Midbrain (tissue), 1 donor: ENCODE measurements around the gene ABHD10.

ENCODE experiments used
- DNase-seq: peaks from one replicate; lab custom pipeline; 2025; lab: John Stamatoyannopoulos, UW

ABHD10 gene

DNA sequence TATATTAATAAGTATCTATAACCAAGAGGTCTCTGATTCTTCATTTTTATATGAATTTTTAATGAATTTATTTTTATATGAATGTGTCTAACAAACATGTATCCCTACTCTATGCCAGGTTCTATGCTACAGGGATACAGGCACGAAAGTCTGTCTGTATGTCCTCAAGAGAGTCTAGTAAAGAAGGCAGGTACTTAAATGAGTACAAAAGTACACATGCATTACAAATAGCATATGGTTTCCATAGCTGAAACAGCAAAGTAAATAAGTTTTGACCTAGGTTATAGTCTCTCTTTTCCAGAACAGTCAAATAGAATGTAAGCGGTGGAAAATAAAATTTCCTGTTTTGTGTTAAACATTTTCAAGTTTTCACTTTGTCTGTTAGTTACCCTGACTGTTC lies 13.3 kb upstream of the ABHD10 start:
- DNase-seq: no peak

DNA sequence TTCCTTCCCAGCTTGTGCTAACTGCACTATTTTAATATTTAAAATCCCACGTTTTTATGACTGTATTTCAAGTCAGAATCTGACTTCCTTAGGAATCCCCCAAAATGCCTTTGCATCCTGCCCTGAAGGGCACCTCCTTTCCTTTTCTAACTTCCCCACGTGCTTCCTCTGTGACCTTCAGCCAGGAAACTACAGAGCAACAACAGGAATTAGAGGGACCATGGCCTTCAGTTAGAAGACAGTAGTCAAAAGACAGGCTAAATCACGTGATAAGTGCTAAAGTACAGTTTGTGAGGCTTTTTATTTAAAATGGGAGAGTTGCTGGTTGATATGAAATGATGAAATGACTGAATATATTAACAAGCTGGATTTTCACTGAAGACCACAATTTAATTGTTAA lies 11.8 kb upstream of the ABHD10 start:
- DNase-seq: no peak

DNA sequence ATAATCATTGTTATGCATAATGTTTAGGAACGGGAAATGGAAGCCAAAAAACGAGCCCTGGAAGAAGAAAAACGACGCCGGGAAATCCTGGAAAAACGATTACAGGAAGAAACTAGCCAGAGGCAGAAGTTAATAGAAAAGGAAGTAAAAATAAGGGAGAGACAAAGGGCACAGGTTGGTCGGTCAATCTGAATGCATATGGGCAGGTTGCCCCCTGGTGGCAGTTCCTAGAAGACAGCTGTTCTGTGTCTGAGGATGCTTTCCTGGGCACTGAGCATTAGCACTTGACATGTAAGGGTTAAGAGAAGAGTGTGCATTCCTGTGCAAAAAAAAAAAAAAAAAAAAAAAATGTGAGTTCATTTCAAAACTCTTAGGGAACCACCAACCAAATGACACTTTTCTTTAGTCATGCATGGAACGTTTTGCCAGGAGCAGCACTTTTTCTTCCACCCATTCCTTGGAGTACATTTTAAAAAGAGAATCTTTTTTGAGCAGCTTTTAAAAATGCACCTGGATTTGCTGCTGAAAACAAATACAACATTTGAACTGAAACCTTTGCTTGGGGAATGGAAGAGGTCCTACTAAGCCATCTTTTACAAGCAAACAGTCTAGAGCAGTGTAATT lies 11.1 kb upstream of the ABHD10 start:
- DNase-seq: peak; percentile 80

DNA sequence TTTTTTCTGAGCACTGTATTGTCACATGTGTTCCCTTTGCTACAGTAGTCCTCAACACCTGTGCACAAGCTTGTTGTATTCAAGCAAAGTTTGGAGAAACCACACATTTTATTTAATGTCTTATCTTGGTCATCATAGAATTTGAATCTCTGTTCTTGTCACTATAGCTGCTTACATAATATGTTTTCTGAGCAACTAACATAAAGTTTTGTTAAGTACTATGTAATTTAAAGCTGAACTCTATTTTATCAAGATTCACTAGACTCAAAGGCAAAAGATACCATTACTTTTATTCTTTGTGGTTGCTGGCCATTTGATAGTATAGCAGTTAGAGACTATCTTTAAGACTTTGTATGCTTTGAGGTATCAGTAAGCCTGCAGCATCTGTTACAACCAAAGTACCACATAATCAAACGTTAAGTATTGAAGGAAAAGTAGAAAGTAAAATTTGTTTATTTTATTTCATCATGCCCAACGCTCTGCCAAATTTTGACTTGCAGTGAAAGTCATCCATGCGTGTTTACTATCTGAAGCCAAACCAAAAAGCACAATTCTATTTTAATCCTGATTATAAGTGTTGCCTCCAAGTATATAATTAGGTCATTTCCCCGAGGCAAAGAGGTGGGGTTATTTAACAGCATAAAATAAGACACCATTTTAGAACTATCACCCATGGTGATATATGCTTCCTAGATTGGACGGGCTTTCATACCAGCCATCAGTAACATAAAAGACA lies 10.3 kb upstream of the ABHD10 start:
- no peak for DNase-seq

GRCh38 chr3:111970376-111970775 lies 8.4 kb upstream of the ABHD10 start:
- DNase-seq: no peak

GRCh38 chr3:111971533-111972130 lies 7.2 kb upstream of the ABHD10 start:
- DNase-seq: no peak

- no peak for DNase-seq
Measured at GRCh38 chr3:111972891-111973290, 5.9 kb upstream of the ABHD10 start.

- DNase-seq: no peak
Measured at GRCh38 chr3:111975131-111975530, 3.7 kb upstream of the ABHD10 start.

GRCh38 chr3:111976254-111976653 lies 2.6 kb upstream of the ABHD10 start:
- no peak for DNase-seq

DNA sequence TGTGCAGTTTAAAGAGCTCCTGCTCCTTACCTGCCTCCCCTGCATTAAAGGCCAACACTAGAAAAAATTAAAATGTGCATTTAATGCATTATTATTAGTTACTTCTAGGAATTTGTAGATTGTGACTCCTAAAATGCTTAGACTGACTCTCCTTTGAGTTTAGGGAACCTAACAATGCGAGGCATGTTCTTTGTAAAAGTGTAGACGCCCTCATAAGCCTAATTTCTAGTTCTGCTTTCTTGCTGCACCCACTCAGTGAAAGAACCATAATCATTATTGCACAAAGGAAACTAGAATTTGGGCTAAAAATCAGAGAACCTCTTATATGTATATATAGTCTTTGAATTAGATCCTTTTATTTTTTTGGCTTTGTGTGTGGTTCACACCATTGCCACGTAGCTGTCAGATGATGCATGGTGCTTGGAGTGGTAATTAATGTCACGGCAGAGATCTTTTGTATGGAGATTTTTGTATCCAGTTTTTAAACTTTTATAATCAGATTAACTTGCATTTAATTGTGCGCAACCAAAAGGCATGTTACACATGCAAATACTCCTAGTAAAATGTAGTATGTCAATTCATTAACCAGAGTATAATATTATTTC lies 710 bp downstream of the ABHD10 start:
- DNase-seq: no peak

DNA sequence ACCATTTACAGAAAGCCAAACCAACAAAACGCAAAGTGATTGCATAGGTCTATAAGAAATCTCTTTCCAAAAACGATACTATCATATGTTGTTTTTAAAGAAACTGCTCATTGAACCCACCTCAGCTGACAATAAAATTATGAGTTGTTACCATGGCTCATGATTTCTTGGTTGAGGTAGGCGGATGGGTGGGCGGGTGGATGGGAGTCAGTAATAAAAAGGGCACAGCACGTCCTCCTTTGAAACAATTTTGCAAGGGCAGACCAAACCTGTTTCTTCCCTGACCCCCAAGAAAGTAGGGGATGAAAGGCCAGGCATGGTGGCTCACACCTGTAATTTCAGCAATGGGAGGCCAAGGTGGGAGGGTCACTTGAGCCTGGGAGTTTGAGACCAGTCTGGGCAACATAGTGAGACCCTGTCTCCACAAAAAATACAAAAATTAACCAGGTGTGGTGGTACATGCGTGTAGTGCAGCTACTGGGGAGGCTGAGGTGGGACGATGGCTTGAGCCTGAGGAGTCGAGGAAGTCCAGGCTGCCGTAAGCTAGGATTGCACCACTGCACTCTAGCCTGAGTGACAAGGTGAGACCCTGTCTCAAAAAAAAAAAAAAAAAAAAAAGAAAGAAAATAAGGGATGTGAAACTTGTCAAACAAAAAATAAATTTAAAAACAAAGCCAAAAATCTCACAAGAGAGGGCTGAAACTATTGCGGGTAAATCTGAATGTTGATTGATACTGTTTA lies 2.1 kb downstream of the ABHD10 start:
- DNase-seq: no peak

GRCh38 chr3:111981457-111981763 lies 2.6 kb downstream of the ABHD10 start:
- no peak for DNase-seq

DNA sequence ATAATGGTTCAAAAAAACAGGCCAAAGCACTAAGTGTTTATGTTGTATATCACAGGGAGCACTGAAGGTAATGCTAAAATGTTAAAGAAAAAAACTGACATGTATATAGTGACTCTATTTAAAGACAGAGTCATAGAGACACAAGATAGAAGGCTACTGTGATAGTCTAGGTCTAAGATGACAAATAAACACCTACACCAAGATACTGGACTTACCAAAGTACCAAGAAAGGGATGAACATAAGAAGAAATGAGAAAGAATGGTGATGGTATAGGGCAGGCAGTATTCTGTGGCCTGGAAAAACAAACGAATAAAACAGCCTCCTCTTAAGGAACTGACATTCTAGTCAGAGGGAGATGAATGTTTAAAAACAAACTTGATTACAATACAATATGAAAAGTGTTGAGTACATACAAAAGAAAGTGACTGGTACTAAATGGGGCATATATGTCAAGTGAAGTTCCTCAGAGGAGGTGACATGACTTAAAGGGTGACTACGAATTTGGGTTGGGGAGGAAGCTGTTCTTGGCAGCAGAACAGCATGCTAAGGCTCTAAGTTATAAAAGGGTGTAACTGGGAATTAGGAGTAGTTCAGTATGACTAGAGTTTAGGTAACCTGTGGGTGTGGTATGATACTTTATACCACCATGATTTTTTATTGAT lies 5.9 kb downstream of the ABHD10 start:
- DNase-seq: no peak

DNA sequence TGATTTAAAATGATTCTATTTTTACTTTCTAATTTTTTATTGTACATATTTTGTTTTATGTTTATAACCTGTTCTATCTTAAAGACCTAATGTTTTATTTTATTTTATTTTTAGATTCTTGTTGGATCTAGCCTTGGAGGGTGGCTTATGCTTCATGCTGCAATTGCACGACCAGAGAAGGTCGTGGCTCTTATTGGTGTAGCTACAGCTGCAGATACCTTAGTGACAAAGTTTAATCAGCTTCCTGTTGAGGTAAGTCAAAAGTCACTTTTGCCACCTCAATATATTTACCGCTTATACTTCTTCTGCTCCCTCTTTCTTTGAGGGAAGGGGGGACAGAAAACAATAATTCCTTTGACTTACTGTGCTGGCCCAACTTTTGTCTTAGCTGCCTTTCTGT lies 8.0 kb downstream of the ABHD10 start:
- DNase-seq: no peak

GRCh38 chr3:111989061-111989678 lies 10.3 kb downstream of the ABHD10 start:
- peak; percentile 57 for DNase-seq

DNA sequence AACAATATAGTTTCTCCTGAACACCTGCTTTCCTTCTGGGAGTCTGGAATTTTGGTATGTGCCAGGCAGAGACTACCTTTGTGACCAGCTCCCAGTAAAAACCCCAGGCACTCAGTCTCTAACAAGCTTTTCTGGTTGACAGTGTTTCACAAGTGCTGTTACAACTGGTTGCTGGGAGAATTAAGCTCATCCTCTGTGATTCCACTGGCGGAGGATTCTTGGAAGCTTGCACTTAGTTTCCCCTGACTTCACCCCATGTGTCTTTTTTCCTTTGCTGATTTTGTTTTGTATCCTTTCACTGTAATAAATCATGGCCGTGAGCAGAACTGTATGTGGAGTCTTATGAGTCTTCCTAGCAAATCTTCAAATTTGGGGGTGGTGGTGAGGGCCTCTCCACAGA lies 14.2 kb downstream of the ABHD10 start:
- DNase-seq: no peak

GRCh38 chr3:111998636-111999483 lies 20.0 kb downstream of the ABHD10 start, which contains the start of gene TAGLN3:
Gene TAGLN3 (plus strand): TSS chr3:111998922. CDS start chr3:111999423, 501 bp downstream.
- peak; percentile 42 for DNase-seq

DNA sequence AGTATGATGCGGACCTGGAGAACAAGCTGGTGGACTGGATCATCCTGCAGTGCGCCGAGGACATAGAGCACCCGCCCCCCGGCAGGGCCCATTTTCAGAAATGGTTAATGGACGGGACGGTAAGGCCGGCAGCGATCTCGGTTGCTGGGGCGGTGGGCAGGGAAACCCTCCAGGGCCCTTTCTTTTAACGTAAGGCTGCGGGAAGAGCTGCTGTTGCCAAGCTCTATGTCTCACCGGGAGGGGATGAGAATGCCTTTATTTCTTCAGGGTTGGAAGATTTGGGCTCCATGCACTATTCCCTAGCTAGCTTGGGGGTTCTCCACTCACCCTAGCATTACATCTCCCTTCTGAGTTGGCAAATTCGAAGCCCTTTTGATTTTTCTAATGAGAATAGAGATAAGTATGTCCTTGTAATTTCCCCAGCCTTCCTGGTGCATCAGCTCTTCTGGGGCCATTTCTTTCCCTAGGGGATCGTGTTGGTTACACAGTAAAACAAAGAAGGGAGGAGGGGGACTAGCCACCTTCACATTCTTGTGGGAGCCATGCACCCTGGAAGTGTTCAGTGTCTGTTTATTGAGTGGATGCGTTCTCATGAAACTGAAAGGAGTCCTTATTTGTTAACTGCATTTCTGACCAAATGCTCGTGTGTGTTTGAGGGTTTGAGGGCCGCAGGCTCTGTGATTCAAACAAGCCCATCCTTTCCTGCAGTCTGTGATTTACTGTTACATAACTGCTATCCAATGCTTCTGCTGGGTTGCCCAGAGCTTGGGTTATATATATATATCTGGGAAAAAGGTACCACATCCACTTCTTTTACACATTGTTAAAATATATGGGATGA lies 20.9 kb downstream of the ABHD10 start:
- DNase-seq: no peak

DNA sequence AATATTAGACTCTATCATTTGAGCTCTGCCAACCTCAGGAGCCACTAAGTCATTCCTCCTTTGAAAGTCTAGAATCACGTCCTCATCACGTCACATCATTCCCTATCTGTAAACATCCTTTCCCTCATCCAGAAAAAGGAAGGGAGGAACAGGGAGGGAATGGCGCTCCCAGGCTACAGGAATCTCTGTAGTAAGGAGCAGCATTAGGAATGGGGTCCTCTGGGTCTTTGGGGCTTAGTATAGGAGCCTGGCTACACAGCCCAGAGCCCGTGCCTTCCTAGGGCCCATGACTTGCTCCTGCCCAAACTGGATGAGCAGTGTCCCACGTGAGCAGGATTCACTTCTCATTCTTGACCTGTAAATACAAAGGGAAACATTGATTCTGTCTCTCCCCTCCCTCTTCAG lies 21.5 kb downstream of the ABHD10 start:
- no peak for DNase-seq

DNA sequence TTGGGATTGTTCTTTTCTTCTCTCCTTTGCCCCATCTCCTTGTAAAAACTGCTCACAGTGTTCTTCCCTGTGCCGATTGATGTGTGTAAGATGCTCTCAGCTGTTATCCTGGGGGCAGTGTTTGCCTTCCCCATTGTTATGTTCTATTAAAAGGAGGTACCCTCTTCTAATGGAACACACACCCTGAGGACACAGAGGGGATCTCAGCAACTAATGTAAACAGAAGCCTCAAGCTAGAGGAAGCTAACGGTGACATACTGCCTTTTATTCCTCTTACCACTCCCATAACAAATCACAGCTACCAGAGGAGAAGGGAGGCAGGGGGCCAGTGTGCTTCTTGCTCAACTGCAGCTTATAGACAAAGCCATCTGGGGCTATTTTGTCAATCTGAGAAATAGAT lies 22.1 kb downstream of the ABHD10 start:
- no peak for DNase-seq
